Endothelial cell of hepatic sinusoid (primary cell): Measurements from ENCODE around the gene ADAMTS8.

Experiments used
- in situ Hi-C: cut with HindIII; loops from 2 replicates; pipeline ENCODE4 v1.10.0; 2017; ENCODE audit warnings: low sequenced_read_pairs

The ADAMTS8 gene

GRCh38 chr11:130421199-130421585, 7.2 kb downstream of the ADAMTS8 start:
- in situ Hi-C loops: no loop called here

GRCh38 chr11:130420478-130421198, 7.8 kb downstream of the ADAMTS8 start:
- in situ Hi-C loops: no loop called here

GRCh38 chr11:130418756-130419155, 9.7 kb downstream of the ADAMTS8 start:
- in situ Hi-C loops: no loop called here

GRCh38 chr11:130418210-130418609, 10.2 kb downstream of the ADAMTS8 start:
- in situ Hi-C loops: no loop called here

- in situ Hi-C loops: no loop called here
Observed at GRCh38 chr11:130416906-130417305, 11.5 kb downstream of the ADAMTS8 start.

GRCh38 chr11:130416530-130416882, 11.9 kb downstream of the ADAMTS8 start:
- in situ Hi-C loops: no loop called here

- in situ Hi-C loops: no loop called here
Observed at GRCh38 chr11:130415731-130416529, 12.5 kb downstream of the ADAMTS8 start.

GRCh38 chr11:130414107-130415080, 14.0 kb downstream of the ADAMTS8 start:
- in situ Hi-C loops: no loop called here

- in situ Hi-C loops: no loop called here
Observed at GRCh38 chr11:130413405-130414106, 14.9 kb downstream of the ADAMTS8 start.

- in situ Hi-C loops: no loop called here
Observed at GRCh38 chr11:130411223-130411622, 17.2 kb downstream of the ADAMTS8 start.

GRCh38 chr11:130409594-130410388, 18.6 kb downstream of the ADAMTS8 start:
- in situ Hi-C loops: no loop called here

- in situ Hi-C loops: no loop called here
Observed at GRCh38 chr11:130408901-130409300, 19.5 kb downstream of the ADAMTS8 start.

GRCh38 chr11:130408401-130408890, 20.0 kb downstream of the ADAMTS8 start:
- in situ Hi-C loops: no loop called here

GRCh38 chr11:130407978-130408377, 20.4 kb downstream of the ADAMTS8 start:
- in situ Hi-C loops: no loop called here

GRCh38 chr11:130405428-130405827, 23.0 kb downstream of the ADAMTS8 start:
- in situ Hi-C loops: no loop called here

- in situ Hi-C loops: no loop called here
Observed at GRCh38 chr11:130404727-130405126, 23.7 kb downstream of the ADAMTS8 start.

GRCh38 chr11:130403967-130404366, 24.4 kb downstream of the ADAMTS8 start:
- in situ Hi-C loops: no loop called here

- in situ Hi-C loops: no loop called here
Observed at GRCh38 chr11:130403271-130403804, 25.1 kb downstream of the ADAMTS8 start.

- in situ Hi-C loops: no loop called here
Observed at GRCh38 chr11:130402570-130402969, 25.8 kb downstream of the ADAMTS8 start.
